OCI-LY7 (cell line): ENCODE data around the gene CHCHD1. TPM values are rescaled to one million over a fixed set of nuclear protein-coding genes. Genes with fewer than 3 reads are reported as not detected.

Source experiments
- BruUV-seq: library from RNA; stranded (reverse); fragments of 400-500 nt; replicated peaks from 2 replicates; lab custom pipeline; 2021; lab: Mats Ljungman, UMichigan
- CTCF ChIA-PET: fragments of 300-600 bp; sonication (Branson Sonifier 250); formaldehyde crosslinking; loops from one replicate; lab custom pipeline; 2022; ENCODE audit warnings: antibody characterized with exemption; ENCODE audit not compliant: unreplicated experiment; lab: Charles Lee
- POLR2A ChIA-PET: fragments of 300-600 bp; sonication (Branson Sonifier 250); formaldehyde crosslinking; loops from one replicate; lab custom pipeline; 2022; ENCODE audit warnings: antibody characterized with exemption; lab: Charles Lee
- DNase-seq: peaks from one replicate; pipeline ENCODE4 v3.0.0-alpha.2; 2015; ENCODE audit warnings: low spot score
- H2AFZ ChIP-seq: fragments of 200-600 bp; sonication (generic), shearing (Covaris generic); 2 replicates; pipeline ENCODE4 v1.6.1; 2014; ENCODE audit warnings: mild to moderate bottlenecking, antibody characterized with exemption, low read length, moderate library complexity
- H3K27ac ChIP-seq: fragments of 200-600 bp; sonication (generic); 2 replicates; pipeline ENCODE4 v1.5.1; 2014; ENCODE audit warnings: mixed run types, low read depth, mild to moderate bottlenecking, moderate library complexity, low read length, inconsistent platforms; ENCODE audit not compliant: poor library complexity, severe bottlenecking
- H3K36me3 ChIP-seq: fragments of 200-600 bp; sonication (generic); 2 replicates; pipeline ENCODE4 v1.6.1; 2014; ENCODE audit warnings: mild to moderate bottlenecking, antibody characterized with exemption, low read length, moderate library complexity, mixed read lengths; ENCODE audit not compliant: insufficient read depth
- H3K4me1 ChIP-seq: fragments of 200-600 bp; sonication (generic); 2 replicates; pipeline ENCODE4 v1.5.1; 2014; ENCODE audit warnings: mild to moderate bottlenecking, low read length; ENCODE audit not compliant: insufficient read depth, poor library complexity, severe bottlenecking
- H3K4me2 ChIP-seq: fragments of 200-600 bp; sonication (generic); 2 replicates; pipeline ENCODE4 v1.6.1; 2014; ENCODE audit warnings: mild to moderate bottlenecking, low read length
- H3K4me3 ChIP-seq: fragments of 200-600 bp; sonication (generic); 2 replicates; pipeline ENCODE4 v1.5.1; 2014; ENCODE audit warnings: mild to moderate bottlenecking, low read depth, low read length; ENCODE audit not compliant: poor library complexity, severe bottlenecking
- H3K79me2 ChIP-seq: fragments of 200-600 bp; sonication (generic); 2 replicates; pipeline ENCODE4 v1.6.1; 2016; ENCODE audit warnings: low read depth, mild to moderate bottlenecking, low read length, moderate library complexity, mixed read lengths; ENCODE audit not compliant: insufficient read depth
- H3K9me2 ChIP-seq: fragments of 200-600 bp; sonication (generic); 2 replicates; pipeline ENCODE4 v1.6.1; 2016; ENCODE audit warnings: mild to moderate bottlenecking, low read length, mixed read lengths; ENCODE audit not compliant: insufficient read depth
- H3K9me3 ChIP-seq: fragments of 200-600 bp; sonication (generic); 2 replicates; pipeline ENCODE4 v1.6.1; 2014; ENCODE audit warnings: mild to moderate bottlenecking, mixed run types, low read length, mixed read lengths
- H4K20me1 ChIP-seq: fragments of 200-600 bp; sonication (generic); 2 replicates; pipeline ENCODE4 v1.6.1; 2014; ENCODE audit warnings: mild to moderate bottlenecking, antibody characterized with exemption, low read length, moderate library complexity, mixed read lengths; ENCODE audit not compliant: insufficient read depth
- CTCF ChIP-seq: fragments of 200-600 bp; sonication (generic); conservative IDR thresholded peaks from 2 replicates; pipeline ENCODE4 v1.5.1; 2014; ENCODE audit warnings: mild to moderate bottlenecking, antibody characterized with exemption, low read length, moderate library complexity, mixed read lengths
- EZH2phosphoT487 ChIP-seq: fragments of 200-600 bp; sonication (generic); IDR thresholded peaks from 2 replicates; pipeline ENCODE4 v1.6.1; 2018; ENCODE audit warnings: low read depth, borderline replicate concordance, mild to moderate bottlenecking, mixed run types, antibody characterized with exemption, low read length, moderate library complexity, mixed read lengths
- intact Hi-C: fragments of 100-400 bp; cut with micrococcal nuclease; formaldehyde crosslinking; loops from one replicate; pipeline ENCODE4 v1.10.0; 2022; ENCODE audit not compliant: unreplicated experiment
- total RNA-seq, 2 experiments: library from RNA; depleted of rRNA in 1 of 2; stranded (reverse); fragments of >200 nt in 1 of 2; shearing (Covaris generic) in 1 of 2; gene quantifications; 2 replicates each; pipeline ENCODE4 v1.2.3, GENCODE V29; 2014 to 2022

CHCHD1 gene
- total RNA-seq, 2 experiments from 2014 or later, result 36.6 to 55.6 TPM

GRCh38 chr10:73774637-73775036 is 7.2 kb upstream of the CHCHD1 start:
- peaks cover 51% of the 10 kb centered on the region for H3K79me2 ChIP-seq
- peak overlapping the region; percentile 98 for H3K4me2 ChIP-seq
- ChIA-PET CTCF (no interaction called here), POLR2A (no interaction called here)
- H3K4me1 ChIP-seq, result peaks cover 45% of the 10 kb centered on the region
- no peaks in the 10 kb centered on the region for H3K9me3 ChIP-seq
- intact Hi-C loops, result no loop called here
- BruUV-seq, result no TSS peak
- H3K36me3 ChIP-seq, result peaks cover 83% of the 10 kb centered on the region
- no peaks in the 10 kb centered on the region for H4K20me1 ChIP-seq
- TF ChIP-seq EZH2phosphoT487, result no peak
- peak; percentile 62 for TF ChIP-seq CTCF
- DNase-seq, result peak; percentile 53
- peak overlapping the region; percentile 82 for H3K4me3 ChIP-seq
- no peak overlapping the region for H3K27ac ChIP-seq
- H2AFZ ChIP-seq, result no peak overlapping the region
- no peaks in the 10 kb centered on the region for H3K9me2 ChIP-seq

DNA sequence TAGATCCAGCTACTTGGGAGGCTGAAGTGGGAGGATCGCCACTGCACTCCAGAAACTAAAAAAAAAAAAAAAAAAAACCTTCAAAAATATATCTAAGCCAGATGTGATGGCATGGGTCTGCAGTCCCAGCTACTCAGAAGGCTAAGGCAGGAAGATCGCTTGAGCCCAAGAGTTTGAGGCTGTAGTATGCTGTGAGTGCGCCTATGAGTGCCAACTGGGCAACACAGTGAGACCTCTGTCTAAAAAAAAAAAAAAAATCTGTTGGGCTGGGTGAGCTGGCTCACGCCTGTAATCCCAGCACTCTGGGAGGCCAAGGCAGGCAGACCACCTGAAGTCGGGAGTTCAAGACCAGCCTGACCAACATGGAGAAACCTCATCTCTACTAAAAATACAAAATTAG is 2.8 kb upstream of the CHCHD1 start:
- CTCF ChIA-PET, result no interaction called here
- H3K4me1 ChIP-seq, result peaks cover 47% of the 10 kb centered on the region
- no peaks in the 10 kb centered on the region for H3K9me2 ChIP-seq
- POLR2A ChIA-PET, result interaction anchor here (0.6 to 1.8 kb wide), 3 partner anchors 9 to 31 kb away, joined by 3 to 7 read pairs (median 3); no protein-coding TSS in a partner anchor
- peaks cover 12% of the 10 kb centered on the region; the same call in 1 of the 2 replicates for H4K20me1 ChIP-seq
- no peak overlapping the region for H2AFZ ChIP-seq
- H3K9me3 ChIP-seq, result no peaks in the 10 kb centered on the region
- no peak overlapping the region for H3K27ac ChIP-seq
- no peak for DNase-seq
- TF ChIP-seq EZH2phosphoT487 (no peak), CTCF (no peak)
- H3K4me2 ChIP-seq, result no peak overlapping the region
- intact Hi-C loops, result no loop called here
- H3K4me3 ChIP-seq, result no peak overlapping the region
- no TSS peak for BruUV-seq
- peaks cover 81% of the 10 kb centered on the region for H3K79me2 ChIP-seq
- peaks cover 59% of the 10 kb centered on the region for H3K36me3 ChIP-seq

DNA sequence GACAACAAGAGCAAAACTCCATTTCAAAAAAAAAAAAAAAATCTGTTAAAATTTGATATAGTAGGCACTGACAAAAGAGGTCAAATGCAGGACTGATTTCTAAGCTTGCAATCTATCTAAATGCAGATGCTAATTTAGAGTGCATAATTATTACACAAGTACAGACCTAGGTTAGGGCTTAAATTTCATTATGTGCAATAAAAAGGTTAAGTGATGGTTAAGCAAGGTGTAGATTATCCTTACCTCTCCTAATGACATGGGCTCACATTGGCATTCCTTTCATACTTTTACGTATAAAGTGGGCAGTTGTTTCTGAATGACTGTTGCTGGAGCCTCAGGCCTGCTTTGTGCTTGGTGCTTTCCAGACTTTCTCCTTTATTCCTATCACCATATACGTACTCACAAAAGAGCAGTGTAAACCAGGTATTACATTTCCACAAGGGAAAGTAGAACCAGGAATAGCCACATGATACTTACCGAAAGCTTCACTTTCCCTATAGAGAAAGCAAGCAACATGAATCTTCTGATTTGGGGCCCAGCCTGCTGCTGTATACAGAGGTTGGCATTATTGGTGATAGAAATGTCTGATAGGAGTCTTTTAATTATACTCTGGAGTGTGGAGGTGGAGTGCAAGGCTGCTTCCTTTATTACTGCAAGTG is 2.2 kb upstream of the CHCHD1 start:
- Histone ChIP-seq H3K4me1 (peaks cover 46% of the 10 kb centered on the region), H3K27ac (peak overlapping the region; percentile 6), H3K4me3 (peak overlapping the region; percentile 18), H3K79me2 (peaks cover 81% of the 10 kb centered on the region), H3K36me3 (peaks cover 54% of the 10 kb centered on the region), H4K20me1 (peaks cover 12% of the 10 kb centered on the region; the same call in 1 of the 2 replicates), H3K9me3 (no peaks in the 10 kb centered on the region), H3K9me2 (no peaks in the 10 kb centered on the region), H3K4me2 (peak overlapping the region; percentile 82), H2AFZ (no peak overlapping the region)
- intact Hi-C loops, result no loop called here
- no peak for TF ChIP-seq CTCF
- TF ChIP-seq EZH2phosphoT487, result no peak
- ChIA-PET CTCF (no interaction called here), POLR2A (interaction anchor here (0.7 to 3.3 kb wide), 4 partner anchors 8 to 49 kb away, joined by 3 to 27 read pairs (median 6); a partner anchor contains a TSS)
- no peak for DNase-seq
- no TSS peak for BruUV-seq
